GM21360 (cell line): Measurements from ENCODE around the gene SPIB.
"Not testable (repeated sequence)": the region's sequence is repeated elsewhere in the genome, so short reads cannot be mapped to it uniquely, and the experiment has no call there.

ENCODE experiments used
- ATAC-seq: cut with Tn5 transposase; IDR thresholded peaks from one replicate; pipeline ENCODE4 v1.9.1; 2021; ENCODE audit warnings: mild to moderate bottlenecking, moderate library complexity; ENCODE audit not compliant: unreplicated experiment

Gene SPIB

GRCh38 chr19:50465986-50466705 lies 47.4 kb downstream of the SPIB start:
- no peak for ATAC-seq

DNA sequence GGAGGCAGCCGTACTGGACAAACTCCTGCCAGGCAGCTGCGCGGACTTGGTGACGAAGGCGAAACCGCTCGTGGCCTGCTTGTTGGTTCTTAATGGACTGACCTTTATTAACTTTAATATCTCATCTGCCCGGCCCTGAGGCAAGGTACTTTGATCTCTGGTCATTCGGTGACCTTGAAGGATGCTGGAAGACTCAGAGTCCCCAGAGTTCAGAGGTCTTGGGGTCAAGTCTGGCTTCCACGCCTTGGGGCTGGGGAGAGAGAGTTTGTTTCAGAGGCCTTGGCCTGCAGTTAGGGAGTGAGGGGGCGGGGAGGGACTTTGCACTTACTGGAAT lies 47.9 kb downstream of the SPIB start:
- no peak for ATAC-seq

DNA sequence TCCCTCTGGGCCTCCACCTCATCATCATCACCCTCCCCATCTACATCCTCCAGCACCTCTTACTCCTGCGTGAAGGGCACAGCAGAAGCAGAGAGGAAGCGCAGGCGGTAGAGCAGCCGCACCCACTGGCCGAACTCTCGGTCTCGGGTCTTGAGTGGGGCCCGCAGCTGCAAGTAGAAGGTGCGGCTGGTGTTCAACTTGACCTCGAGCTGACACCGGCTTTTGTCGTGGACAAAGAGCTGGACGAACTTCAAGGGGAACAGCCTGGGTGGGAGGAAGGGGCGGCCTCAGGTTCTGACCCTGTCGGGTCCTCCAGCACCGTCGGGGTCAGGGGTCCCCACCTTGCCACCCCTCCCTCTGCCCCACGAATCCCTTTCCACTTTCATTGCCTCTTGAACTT lies 48.8 kb downstream of the SPIB start:
- ATAC-seq = no peak

DNA sequence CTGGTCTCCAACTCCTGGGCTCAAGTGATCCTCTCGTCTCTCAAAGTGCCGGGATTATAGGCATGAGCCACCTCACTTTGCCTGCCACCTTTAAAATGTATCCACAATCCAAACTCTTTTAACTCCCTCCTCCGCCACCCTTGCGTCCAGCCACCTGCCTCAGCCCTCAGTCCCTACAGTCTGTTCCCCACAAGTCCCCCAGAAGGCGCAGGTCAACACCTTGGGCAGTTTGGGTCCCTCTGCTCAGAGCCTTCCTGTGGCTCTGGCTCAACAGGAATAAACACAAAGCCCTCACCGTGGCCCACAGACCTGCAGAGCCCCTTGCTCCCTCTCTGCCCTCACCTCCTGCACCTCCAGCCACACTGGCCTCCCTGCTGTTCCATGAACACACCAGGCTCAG lies 50.1 kb downstream of the SPIB start:
- ATAC-seq = no peak

- ATAC-seq = not testable (repeated sequence)
Observed at GRCh38 chr19:50473336-50473735, 54.6 kb downstream of the SPIB start.

- no peak for ATAC-seq
Observed at GRCh38 chr19:50475101-50475568, 56.4 kb downstream of the SPIB start.

DNA sequence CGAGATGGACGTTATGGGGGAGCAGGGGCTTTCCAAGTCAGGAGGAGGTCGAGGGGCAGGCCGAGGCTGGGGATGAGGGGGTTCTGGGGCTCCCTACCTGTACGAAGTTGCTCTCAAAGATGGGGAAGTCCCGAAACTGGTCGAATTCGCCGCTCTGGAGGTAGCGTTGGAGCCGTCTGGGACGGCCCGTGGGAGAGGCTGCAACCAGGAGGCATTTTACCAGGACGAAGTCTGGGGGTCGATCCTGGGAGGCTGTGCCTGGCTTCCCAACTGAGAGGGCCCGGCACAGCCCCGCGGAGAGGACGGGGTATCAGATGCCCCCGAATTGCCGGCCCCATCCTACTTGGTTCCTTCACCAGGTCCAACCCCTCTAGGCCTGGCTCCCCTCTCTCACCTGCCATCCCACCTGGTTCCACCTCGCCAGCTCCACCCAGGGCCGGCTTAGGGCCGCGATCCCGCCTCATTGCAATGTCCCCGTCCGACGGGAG lies 57.0 kb downstream of the SPIB start:
- ATAC-seq = no peak

DNA sequence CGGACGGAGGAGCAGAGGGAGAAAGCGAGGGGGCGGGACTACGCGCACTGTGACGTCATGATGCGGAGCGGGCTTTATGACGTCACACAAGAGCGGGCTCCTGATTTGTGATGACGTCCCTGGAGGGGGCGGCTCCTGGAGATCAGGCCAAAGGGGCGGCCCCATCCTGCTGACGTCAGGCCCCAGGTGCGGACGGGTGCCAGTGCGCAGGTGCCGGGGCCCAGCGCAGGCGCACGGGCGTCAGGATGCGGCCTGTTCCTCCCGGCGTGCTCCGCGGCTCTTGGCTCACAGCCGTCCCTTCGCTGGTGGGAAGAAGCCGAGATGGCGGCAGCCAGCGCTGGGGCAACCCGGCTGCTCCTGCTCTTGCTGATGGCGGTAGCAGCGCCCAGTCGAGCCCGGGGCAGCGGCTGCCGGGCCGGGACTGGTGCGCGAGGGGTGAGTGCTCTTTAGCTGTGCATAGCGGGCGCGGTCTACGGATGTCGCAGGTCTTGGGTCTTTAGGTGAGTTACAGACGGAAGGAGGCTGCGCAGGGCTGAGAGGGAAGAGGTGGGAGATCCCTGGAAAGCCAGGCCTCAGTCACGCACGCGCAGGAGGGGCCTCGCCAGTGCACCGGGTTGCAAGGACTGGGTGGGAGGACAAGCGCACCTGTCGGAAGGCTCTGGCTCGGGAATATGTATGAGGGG lies 57.6 kb downstream of the SPIB start, which contains the start of the genes EMC10 and GARIN5A:
Gene EMC10 (plus strand): TSS at position 284 of the 683 bp plus-strand sequence. CDS start 38 bp downstream, at position 322.
Gene GARIN5A (minus strand): TSS at position 625 of the 683 bp plus-strand sequence. CDS start 460 bp downstream, at position 165.
- peak; percentile 62 for ATAC-seq

DNA sequence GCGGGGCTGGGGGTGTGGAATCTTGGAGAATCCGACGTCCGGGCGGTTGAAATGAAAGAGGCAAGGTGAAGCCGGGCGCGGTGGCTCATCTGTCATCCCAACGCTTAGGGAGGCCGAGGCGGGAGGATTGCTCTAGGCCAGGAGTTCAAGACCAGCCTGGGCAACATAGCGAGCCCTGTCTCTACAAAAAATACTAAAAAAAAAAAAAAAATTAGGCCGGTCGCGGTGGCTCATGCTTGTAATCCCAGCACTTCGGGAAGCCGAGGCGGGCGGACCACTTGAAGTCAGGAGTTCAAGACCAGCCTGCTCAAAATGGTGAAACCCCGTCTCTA lies 58.1 kb downstream of the SPIB start:
- ATAC-seq = no peak

- no peak for ATAC-seq
Observed at GRCh38 chr19:50477751-50478515, 59.2 kb downstream of the SPIB start.

GRCh38 chr19:50478901-50479715 lies 60.4 kb downstream of the SPIB start:
- ATAC-seq = no peak

DNA sequence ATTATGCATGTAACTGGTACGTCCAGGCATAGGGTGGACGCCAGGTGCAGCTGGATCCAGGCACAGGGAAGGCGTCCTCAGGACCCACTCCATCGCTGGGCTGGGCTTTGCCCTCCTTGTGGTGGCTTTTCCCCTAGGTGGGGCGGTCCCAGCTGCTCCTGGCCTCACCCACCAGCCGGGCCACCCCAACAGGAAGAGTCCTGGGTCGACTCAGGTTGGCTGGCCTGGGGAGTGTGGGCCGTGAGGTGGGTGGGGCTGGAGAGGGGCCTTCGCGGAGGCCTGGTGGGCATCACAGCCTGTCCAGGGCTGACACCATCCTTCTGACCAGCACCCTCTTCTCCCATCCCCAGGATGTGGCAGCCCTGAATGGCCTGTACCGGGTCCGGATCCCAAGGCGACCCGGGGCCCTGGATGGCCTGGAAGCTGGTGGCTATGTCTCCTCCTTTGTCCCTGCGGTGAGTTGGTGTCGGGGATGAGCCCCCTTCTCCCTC lies 61.1 kb downstream of the SPIB start:
- ATAC-seq = no peak

DNA sequence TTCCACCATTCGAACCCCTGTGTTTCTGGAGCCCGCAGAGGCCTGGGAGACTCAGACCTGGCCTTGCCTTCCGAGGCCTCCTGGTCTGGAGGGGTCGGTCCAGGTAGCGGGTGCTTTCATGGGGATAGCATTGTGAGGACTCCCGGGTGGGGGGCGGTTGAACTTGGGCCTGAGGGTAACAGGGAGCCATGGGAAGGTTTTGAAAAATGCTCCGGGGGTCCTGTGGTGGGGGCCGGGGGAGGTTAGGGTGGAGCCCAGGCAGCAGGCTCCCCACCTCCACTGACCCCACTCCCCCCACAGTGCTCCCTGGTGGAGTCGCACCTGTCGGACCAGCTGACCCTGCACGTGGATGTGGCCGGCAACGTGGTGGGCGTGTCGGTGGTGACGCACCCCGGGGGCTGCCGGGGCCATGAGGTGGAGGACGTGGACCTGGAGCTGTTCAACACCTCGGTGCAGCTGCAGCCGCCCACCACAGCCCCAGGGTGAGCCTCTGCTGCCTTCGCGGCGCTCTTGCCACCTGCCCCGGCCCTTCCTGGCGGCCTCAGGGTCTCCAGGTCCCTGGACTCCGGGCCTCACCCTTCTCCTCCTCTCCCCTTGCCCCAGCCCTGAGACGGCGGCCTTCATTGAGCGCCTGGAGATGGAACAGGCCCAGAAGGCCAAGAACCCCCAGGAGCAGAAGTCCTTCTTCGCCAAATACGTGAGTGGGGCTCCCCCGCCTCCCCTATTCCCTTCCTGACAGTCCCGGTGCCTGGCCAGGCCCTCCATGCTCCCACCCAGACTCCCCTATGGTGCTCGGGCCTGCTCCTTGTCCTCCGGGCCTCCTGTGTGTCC lies 61.8 kb downstream of the SPIB start:
- ATAC-seq = no peak
